Left hindlimb (tissue), 1 donor: Measurements from ENCODE around the gene PHC2.

Experiments
- DNase-seq: peaks from one replicate; pipeline ENCODE4 v3.0.0-alpha.2; 2018

PHC2 gene

GRCh38 chr1:33329600-33330305 lies 101.1 kb downstream of the PHC2 start:
- no peak for DNase-seq

- DNase-seq: no peak
These were observed 102.1 kb downstream of the PHC2 start for GRCh38 chr1:33328817-33329216.

- no peak for DNase-seq
These were observed 103.1 kb downstream of the PHC2 start for GRCh38 chr1:33327587-33328325.

GRCh38 chr1:33326785-33327184 lies 104.1 kb downstream of the PHC2 start:
- DNase-seq: no peak

- DNase-seq: no peak
These were observed 106.0 kb downstream of the PHC2 start for GRCh38 chr1:33324677-33325575.

- no peak for DNase-seq
These were observed 107.0 kb downstream of the PHC2 start for GRCh38 chr1:33323663-33324477.

- no peak for DNase-seq
These were observed 107.9 kb downstream of the PHC2 start for GRCh38 chr1:33322870-33323585.

- DNase-seq: no peak
These were observed 108.8 kb downstream of the PHC2 start for GRCh38 chr1:33322109-33322508.

- no peak for DNase-seq
These were observed 109.7 kb downstream of the PHC2 start for GRCh38 chr1:33321178-33321577.

- no peak for DNase-seq
These were observed 110.2 kb downstream of the PHC2 start, which contains the start of gene A3GALT2 for GRCh38 chr1:33320619-33321165. Gene A3GALT2 (minus strand): TSS chr1:33321098. CDS start chr1:33321098, 0 bp downstream.

- DNase-seq: no peak
These were observed 110.8 kb downstream of the PHC2 start for GRCh38 chr1:33319949-33320618.

GRCh38 chr1:33319186-33319948 lies 111.5 kb downstream of the PHC2 start:
- DNase-seq: no peak

GRCh38 chr1:33317946-33318345 lies 112.9 kb downstream of the PHC2 start:
- DNase-seq: no peak

- no peak for DNase-seq
These were observed 113.5 kb downstream of the PHC2 start for GRCh38 chr1:33317354-33317753.

GRCh38 chr1:33316601-33317000 lies 114.3 kb downstream of the PHC2 start:
- DNase-seq: no peak

GRCh38 chr1:33314416-33314815 lies 116.5 kb downstream of the PHC2 start:
- no peak for DNase-seq

- no peak for DNase-seq
These were observed 118.5 kb downstream of the PHC2 start for GRCh38 chr1:33312413-33312749.

- DNase-seq: no peak
These were observed 119.0 kb downstream of the PHC2 start for GRCh38 chr1:33311706-33312412.

- no peak for DNase-seq
These were observed 120.2 kb downstream of the PHC2 start for GRCh38 chr1:33310702-33311101.
